ENCODE measurements around the gene KCNQ5.
"Not testable (repeated sequence)": the region's sequence is repeated elsewhere in the genome, so short reads cannot be mapped to it uniquely, and the experiment has no call there.

The KCNQ5 gene

GRCh38 chr6:72966628-72967280, 344.9 kb downstream of the KCNQ5 start:
- DNase-seq: no peak

- no peak for DNase-seq
Measured at GRCh38 chr6:72967329-72967728, 345.5 kb downstream of the KCNQ5 start.

DNA sequence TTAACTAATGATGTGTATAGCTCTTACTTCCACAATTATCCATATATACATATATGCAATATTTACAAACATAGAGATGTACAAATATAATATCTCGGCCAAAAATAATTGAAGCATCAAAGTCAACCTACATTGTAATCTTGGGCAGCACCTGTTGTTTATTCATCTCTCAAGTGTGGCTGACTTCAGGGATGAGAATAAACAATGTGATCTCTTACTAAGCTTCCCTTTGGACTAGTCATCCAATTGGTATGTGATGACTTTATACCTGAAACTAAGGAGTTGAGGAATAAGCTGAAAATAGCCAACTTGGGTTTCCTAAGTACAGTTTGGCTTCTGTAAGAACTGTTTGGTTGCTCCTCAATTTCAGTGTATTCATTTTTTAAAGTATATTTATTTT, 346.8 kb downstream of the KCNQ5 start:
- DNase-seq: no peak

DNA sequence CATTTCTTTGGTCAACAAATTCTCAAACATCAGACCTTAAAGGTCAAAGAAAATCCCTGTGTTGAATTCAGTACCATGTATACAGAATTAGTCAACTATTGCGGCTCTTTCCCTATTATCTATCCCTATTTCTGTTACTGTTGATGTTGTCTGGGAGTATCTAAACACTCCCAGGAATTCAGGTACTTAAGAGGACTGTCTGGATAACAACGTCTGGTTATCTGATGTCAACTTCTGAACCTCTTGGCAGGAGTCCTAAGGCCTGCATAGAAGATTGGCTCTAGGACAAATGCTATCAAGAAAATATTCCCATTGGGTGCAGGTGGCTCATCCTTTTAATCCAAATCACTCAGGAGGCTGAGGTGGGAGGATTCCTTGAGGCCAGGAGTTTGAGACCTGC, 347.8 kb downstream of the KCNQ5 start:
- no peak for DNase-seq

DNA sequence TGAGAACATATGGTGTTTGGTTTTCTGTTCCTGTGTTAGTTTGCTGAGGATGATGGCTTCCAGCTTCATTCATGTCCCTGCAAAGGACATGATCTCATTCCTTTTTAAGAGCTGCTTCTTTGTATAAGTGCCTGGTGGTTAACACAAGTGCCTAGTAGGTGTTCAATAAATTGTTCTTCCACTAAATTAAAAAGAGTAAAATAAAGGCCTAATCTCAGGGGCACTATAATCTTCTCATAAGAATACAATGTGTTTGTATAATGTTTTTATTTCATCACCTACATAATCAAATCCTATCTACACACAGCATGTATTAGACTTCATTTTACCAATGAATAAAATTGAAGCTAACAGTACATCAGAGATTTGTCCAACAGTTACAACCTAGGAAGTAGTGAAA, 350.7 kb downstream of the KCNQ5 start:
- DNase-seq: no peak

DNA sequence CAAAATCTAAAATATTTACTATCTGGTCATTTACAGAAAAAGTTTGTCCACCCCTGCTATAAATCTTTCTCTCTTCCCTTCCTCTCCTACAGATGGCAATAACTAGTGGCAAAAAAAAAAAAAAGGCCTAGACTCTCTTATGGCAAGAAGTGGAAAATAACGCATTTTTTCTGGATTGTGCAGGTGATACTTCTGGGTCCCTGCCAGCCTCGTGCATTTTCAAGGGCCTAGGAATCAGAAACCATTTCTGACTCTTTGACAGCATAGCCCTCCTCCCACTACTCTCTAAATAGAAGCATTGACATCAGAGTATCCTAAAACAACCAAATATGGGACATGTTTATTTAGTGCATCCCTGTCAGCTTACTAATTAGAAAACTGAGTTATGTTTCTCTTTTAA, 352.4 kb downstream of the KCNQ5 start:
- DNase-seq: no peak

- DNase-seq: no peak
Measured at GRCh38 chr6:72975352-72975752, 353.5 kb downstream of the KCNQ5 start.

DNA sequence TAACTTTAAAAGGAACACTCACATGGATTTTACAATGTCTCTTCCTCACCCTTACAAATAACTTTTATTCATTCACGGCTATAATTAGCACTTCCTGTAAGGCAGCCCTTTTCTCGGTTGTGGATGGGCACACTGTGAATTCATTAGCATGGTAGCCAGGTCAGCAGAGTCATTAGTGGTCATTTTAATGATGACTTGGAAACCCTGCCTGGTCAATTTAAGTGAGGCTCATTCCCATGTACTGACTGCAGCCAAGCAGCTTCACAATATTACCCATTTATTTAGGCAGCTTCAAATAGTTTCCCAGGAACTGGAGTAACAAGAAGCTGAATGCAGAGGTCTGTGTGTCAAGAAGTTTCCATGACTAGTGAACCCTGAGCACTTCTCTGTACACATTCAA, 354.6 kb downstream of the KCNQ5 start:
- DNase-seq: no peak

DNA sequence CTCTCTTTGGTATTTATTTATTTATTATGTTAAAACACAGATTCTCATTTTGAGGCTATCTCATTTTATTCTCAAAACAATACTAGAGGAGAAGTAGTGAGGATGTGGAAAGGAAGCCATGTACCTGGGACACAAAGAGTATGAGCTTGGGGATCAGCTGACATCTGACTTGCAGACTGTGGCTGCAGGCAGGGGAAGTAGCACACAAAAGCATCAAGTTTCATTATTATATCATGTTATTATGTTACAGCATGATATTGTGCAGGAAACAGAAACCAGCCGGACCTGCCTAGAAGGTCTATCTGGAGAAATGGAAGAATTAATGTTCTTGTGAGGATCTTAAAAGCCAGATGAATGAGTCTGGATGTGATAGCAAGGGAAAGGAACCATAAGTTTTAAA, 355.2 kb downstream of the KCNQ5 start:
- no peak for DNase-seq

GRCh38 chr6:72978808-72979207, 356.9 kb downstream of the KCNQ5 start:
- DNase-seq: not testable (repeated sequence)

- not testable (repeated sequence) for DNase-seq
Measured at GRCh38 chr6:72984189-72984831, 362.4 kb downstream of the KCNQ5 start.

DNA sequence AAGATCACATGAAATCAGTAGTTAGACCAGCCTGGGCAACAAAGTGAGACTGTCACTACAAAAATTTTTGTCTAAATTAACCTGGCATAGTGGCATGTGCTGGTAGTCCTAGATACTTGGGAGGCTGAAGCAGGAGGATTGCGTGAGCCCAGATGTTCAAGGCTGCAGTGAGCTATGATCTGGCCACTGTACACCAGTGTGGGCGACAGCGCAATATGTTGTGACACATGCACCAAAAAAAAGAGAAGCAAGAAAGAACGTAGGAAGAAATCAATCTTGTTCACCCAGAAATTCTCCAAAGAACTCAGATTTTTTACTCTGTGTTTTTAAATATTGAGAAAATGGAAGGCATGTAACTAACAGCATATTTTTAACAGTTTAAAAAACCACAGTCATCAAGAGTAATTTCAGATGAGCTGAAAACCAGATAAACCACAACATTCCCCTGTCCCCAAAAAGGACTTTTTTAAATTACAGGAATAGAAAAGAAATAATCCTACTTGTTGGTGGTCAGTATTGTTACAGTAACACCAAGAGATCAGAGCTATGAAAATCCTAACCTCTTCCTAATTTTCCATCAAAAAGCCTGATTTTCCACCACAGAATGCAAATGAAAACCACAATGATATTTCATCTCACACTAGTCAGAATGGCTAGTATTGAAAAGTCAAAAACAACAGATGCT, 363.3 kb downstream of the KCNQ5 start:
- no peak for DNase-seq

DNA sequence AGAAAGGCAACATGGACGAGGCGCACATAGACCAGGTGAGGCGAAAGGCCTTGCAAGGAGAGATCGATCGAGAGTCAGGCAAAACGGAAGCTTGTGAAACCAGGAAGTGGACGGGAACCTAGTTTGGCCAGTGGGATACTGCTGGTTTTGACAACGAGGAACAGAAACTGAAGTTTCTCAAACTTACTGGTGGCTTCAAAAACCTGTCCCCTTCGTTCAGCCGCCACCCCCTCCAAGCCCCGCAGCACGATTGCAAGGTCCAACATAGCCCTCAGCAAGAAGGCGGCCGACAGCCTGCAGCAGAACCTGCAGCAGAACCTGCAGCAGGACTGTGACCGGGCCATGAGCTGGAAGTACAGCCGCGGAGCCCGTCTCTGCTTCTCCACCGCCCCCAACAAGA, 365.4 kb downstream of the KCNQ5 start:
- DNase-seq: no peak

GRCh38 chr6:72999995-73000394, 378.1 kb downstream of the KCNQ5 start:
- no peak for DNase-seq

- DNase-seq: no peak
Measured at GRCh38 chr6:73000460-73000859, 378.6 kb downstream of the KCNQ5 start.

DNA sequence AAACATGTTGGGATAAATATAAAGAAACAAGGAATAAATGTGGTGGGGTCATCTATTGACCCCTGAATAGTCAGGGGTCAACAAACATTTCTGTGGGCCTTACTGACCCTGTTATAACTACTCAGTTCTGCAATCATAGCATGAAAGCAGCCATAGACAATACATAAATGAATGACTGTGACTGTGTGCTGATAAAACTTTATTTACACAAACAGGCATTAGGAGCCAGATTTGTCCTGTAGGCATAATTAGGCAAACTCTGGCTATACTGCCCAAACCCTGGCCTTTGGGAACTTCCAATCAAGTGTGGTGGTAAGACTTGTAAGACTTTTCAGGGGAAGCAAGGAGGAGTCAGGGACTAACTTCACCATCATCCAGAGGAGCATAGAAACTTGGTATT, 380.7 kb downstream of the KCNQ5 start:
- DNase-seq: no peak

- DNase-seq: no peak
Measured at GRCh38 chr6:73003302-73003701, 381.4 kb downstream of the KCNQ5 start.

GRCh38 chr6:73004231-73004630, 382.4 kb downstream of the KCNQ5 start:
- DNase-seq: no peak

DNA sequence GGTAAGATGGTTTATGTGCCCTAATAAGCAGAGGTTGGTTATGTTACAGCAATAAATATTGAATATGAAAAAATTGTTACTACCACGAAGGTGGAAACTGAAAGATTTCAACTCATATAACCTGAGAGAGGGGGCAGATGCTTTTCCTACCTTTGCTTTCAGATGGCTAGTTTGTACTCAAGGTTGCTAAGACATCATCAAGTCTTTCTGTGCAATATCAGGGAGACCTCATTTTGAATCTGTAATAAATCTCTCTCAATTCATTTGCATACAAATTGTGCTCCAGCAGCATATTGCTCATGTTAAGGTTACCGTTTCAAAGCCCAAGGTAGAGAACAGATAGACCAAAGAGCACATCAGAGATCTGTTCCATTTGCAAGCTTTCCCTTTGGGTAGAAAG, 383.0 kb downstream of the KCNQ5 start:
- DNase-seq: no peak

DNA sequence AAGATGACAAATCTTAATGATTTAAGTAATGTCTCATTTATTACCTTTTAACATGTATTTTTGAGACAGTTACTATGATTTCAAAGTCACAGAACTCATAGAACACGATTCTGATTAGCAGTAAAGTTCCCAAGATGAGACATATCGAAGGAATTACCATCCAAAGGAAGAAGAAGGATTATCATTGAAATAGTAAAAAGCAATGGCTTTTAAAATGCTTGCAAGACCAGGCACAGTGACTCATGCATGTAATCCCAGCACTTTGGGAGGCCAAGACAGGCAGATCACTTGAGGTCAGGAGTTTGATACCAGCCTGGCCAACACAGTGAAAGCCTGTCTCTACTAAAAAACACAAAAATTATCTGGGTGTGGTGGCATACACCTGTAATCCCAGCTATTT, 384.3 kb downstream of the KCNQ5 start:
- DNase-seq: no peak

GRCh38 chr6:73011945-73012344, 390.1 kb downstream of the KCNQ5 start:
- DNase-seq: no peak

DNA sequence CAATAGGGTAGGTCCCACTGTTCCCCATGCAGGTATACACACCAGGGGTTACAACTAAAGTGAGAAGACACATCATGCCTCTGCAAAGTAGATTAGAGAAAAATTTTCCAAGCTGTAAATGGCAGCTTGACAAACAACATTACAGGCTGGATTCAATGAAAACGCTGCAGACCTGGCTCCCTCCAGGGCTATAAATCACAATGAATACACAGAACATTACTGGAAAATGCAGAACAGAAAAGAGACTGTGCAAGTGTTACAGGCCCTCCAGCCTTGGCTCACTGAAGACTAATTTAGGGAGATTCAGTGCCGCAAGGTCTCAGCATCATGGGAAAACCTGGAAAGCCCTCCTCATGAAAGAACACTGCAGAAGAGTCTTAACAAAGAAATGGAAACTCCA, 395.6 kb downstream of the KCNQ5 start:
- DNase-seq: no peak

GRCh38 chr6:73024598-73024997, 402.7 kb downstream of the KCNQ5 start:
- DNase-seq: no peak

GRCh38 chr6:73027691-73028090, 405.8 kb downstream of the KCNQ5 start:
- DNase-seq: no peak

Measured in T-helper 9 cell (primary cell).